ENCODE results near the gene TDRD12. TPM values are rescaled to one million over a fixed set of nuclear protein-coding genes. Genes with fewer than 3 reads are reported as not detected.

The TDRD12 gene
- total and polyA plus RNA-seq, 2 of the 13 experiments (the other 11 are each of a cell fraction or from before 2014, with no cell fraction given), result 0.03 to 0.40 TPM

DNA sequence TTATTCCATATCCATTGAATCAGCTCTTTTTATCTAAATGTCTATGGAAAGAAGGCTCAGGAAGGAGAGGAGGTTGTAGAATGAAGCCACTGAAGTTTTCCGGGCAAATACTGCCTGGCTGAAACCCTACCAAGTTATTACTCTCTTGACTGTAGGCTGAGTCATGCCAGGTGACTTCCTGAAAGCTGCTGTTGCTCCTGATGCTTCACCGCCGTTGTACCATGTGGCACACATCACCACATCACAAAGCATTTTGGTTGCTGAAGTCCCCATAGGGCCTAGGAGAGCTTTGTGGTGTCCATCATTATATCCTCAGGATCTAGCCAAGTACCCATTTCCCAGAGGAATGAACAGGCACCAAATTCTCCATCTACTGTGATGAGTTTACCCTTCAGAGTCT, 11.1 kb upstream of the TDRD12 start:
- ChIA-PET CTCF (ENCODE audit: low intra/inter-chr PET ratio, low total read pairs) (no interaction called here), POLR2A (no interaction called here)
- no peak overlapping the region for H3K4me2 ChIP-seq (ENCODE audit: low read depth, low read length)
- peaks cover 15% of the 10 kb centered on the region; the same call in 1 of the 2 replicates for H4K20me1 ChIP-seq (ENCODE audit: insufficient read depth, low read length)
- in situ Hi-C loops (cut with HindIII; ENCODE audit: extremely low pct_ligation_motif_present, low pct_unique_long_range_greater_than_20kb), result no loop called here
- H3K36me3 ChIP-seq (replicated peaks in 1 of 2; ENCODE audit: control insufficient read depth in 1 of 2, insufficient read depth in 2 of 2, low read length in 2 of 2), result peaks cover 2 to 19% of the 10 kb centered on the region in 2 experiments; a peak in 2 of 5 replicates
- H3K27me3 ChIP-seq (ENCODE audit: control insufficient read depth in 1 of 2, insufficient read depth in 2 of 2, low read length in 2 of 2), result no peaks in the 10 kb centered on the region
- no peak overlapping the region for H3K27ac ChIP-seq (ENCODE audit: extremely low read length, insufficient read depth, low read length)
- intact Hi-C loops (cut with micrococcal nuclease; ENCODE audit: unreplicated experiment), result no loop called here
- 80% methylated on average over 2 of the region's 3 CpGs for WGBS (ENCODE audit: low lambda C conversion rate)
- H3K9ac ChIP-seq (ENCODE audit: insufficient read depth, low read depth, low read length), result no peak overlapping the region
- H3K4me3 ChIP-seq (replicated peaks in 1 of 3; ENCODE audit: insufficient read depth in 1 of 3, low read depth in 2 of 3, low read length in 3 of 3), result no peak overlapping the region
- ATAC-seq, result no peak
- TF ChIP-seq ZMYM4 (CRISPR knock-in tag; IDR thresholded peaks at IDR 0.05), result no peak
- TF ChIP-seq GTF3A (CRISPR knock-in tag; conservative IDR thresholded peaks at IDR 0.05), result no peak
- TF ChIP-seq ZNF451 (CRISPR knock-in tag; IDR thresholded peaks at IDR 0.05), result no peak
- TF ChIP-seq, protein P1, sequence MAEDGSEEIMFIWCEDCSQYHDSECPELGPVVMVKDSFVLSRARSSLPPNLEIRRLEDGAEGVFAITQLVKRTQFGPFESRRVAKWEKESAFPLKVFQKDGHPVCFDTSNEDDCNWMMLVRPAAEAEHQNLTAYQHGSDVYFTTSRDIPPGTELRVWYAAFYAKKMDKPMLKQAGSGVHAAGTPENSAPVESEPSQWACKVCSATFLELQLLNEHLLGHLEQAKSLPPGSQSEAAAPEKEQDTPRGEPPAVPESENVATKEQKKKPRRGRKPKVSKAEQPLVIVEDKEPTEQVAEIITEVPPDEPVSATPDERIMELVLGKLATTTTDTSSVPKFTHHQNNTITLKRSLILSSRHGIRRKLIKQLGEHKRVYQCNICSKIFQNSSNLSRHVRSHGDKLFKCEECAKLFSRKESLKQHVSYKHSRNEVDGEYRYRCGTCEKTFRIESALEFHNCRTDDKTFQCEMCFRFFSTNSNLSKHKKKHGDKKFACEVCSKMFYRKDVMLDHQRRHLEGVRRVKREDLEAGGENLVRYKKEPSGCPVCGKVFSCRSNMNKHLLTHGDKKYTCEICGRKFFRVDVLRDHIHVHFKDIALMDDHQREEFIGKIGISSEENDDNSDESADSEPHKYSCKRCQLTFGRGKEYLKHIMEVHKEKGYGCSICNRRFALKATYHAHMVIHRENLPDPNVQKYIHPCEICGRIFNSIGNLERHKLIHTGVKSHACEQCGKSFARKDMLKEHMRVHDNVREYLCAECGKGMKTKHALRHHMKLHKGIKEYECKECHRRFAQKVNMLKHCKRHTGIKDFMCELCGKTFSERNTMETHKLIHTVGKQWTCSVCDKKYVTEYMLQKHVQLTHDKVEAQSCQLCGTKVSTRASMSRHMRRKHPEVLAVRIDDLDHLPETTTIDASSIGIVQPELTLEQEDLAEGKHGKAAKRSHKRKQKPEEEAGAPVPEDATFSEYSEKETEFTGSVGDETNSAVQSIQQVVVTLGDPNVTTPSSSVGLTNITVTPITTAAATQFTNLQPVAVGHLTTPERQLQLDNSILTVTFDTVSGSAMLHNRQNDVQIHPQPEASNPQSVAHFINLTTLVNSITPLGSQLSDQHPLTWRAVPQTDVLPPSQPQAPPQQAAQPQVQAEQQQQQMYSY (CRISPR knock-in tag; IDR thresholded peaks at IDR 0.05), result no peak
- TF ChIP-seq ZNF773 (CRISPR knock-in tag; IDR thresholded peaks at IDR 0.05; ENCODE audit: borderline replicate concordance), result no peak
- H3K9me3 ChIP-seq (ENCODE audit: low read length), result peaks cover 13% of the 10 kb centered on the region
- no peaks in the 10 kb centered on the region for H3K4me1 ChIP-seq (ENCODE audit: insufficient read depth, low read length)
- BruUV-seq (replicated peaks), result no TSS peak
- DNase-seq (ENCODE audit: low spot score), result no peak
- H3K79me2 ChIP-seq (ENCODE audit: insufficient read depth, low read length), result no peaks in the 10 kb centered on the region
- no peak for FAIRE-seq
- no peak overlapping the region for H2AFZ ChIP-seq (ENCODE audit: low read length)

DNA sequence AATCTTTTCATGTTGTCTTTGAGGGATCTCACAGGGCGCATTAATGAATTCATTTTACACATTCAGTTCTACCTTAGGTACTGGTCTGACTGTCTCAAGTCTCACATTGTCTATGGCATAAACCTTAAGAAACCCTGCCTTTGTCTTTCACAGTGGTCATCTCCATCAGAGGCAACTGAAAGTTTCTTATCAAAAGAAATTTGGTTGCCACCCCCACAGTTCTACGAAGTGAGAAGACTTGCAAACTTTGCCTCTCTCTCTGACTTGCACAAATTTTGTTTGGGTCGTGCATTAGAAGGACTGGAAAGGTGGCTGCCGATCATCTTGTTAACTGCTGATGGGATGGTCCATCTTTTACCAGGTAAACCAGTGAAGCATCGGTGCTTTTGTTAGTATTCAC, 10.5 kb upstream of the TDRD12 start:
- ATAC-seq, result no peak
- 100% methylated on average over 4 of the region's 5 CpGs for WGBS (ENCODE audit: low lambda C conversion rate)
- no peak for TF ChIP-seq NFRKB (IDR thresholded peaks at IDR 0.05)
- TF ChIP-seq ATRX (CRISPR knock-in tag; IDR thresholded peaks at IDR 0.05; ENCODE audit: borderline replicate concordance), result no peak
- no peak for TF ChIP-seq SKI (IDR thresholded peaks at IDR 0.05; ENCODE audit: partially characterized antibody)
- no peak for TF ChIP-seq ZNF333 (CRISPR knock-in tag; IDR thresholded peaks at IDR 0.05; ENCODE audit: borderline replicate concordance)
- no peak for TF ChIP-seq NR3C1 (CRISPR knock-in tag; IDR thresholded peaks at IDR 0.05)
- no peak for TF ChIP-seq SSRP1 (CRISPR knock-in tag; IDR thresholded peaks at IDR 0.05)
- TF ChIP-seq, protein P2, sequence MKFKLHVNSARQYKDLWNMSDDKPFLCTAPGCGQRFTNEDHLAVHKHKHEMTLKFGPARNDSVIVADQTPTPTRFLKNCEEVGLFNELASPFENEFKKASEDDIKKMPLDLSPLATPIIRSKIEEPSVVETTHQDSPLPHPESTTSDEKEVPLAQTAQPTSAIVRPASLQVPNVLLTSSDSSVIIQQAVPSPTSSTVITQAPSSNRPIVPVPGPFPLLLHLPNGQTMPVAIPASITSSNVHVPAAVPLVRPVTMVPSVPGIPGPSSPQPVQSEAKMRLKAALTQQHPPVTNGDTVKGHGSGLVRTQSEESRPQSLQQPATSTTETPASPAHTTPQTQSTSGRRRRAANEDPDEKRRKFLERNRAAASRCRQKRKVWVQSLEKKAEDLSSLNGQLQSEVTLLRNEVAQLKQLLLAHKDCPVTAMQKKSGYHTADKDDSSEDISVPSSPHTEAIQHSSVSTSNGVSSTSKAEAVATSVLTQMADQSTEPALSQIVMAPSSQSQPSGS (CRISPR knock-in tag; IDR thresholded peaks at IDR 0.05), result no peak
- no peak for TF ChIP-seq FLYWCH1 (CRISPR knock-in tag; IDR thresholded peaks at IDR 0.05)
- no peak for TF ChIP-seq SIX1 (CRISPR knock-in tag; IDR thresholded peaks at IDR 0.05; ENCODE audit: borderline replicate concordance)
- no peak for TF ChIP-seq SMC3 (IDR thresholded peaks at IDR 0.05; ENCODE audit: low read length)

More for the DNA sequence above, 10.5 kb upstream of the TDRD12 start:
- BruUV-seq (replicated peaks), result no TSS peak
- Histone ChIP-seq H3K79me2 (ENCODE audit: insufficient read depth, low read length) (no peaks in the 10 kb centered on the region), H4K20me1 (ENCODE audit: insufficient read depth, low read length) (peaks cover 15% of the 10 kb centered on the region; the same call in 1 of the 2 replicates), H3K9ac (ENCODE audit: insufficient read depth, low read depth, low read length) (no peak overlapping the region), H3K27ac (ENCODE audit: extremely low read length, insufficient read depth, low read length) (no peak overlapping the region), H3K4me2 (ENCODE audit: low read depth, low read length) (no peak overlapping the region), H3K4me1 (ENCODE audit: insufficient read depth, low read length) (no peaks in the 10 kb centered on the region), H3K4me3 (replicated peaks in 1 of 3; ENCODE audit: insufficient read depth in 1 of 3, low read depth in 2 of 3, low read length in 3 of 3) (no peak overlapping the region), H3K27me3 (ENCODE audit: control insufficient read depth in 1 of 2, insufficient read depth in 2 of 2, low read length in 2 of 2) (no peaks in the 10 kb centered on the region), H3K9me3 (ENCODE audit: low read length) (peaks cover 7% of the 10 kb centered on the region), H2AFZ (ENCODE audit: low read length) (no peak overlapping the region), H3K36me3 (replicated peaks in 1 of 2; ENCODE audit: control insufficient read depth in 1 of 2, insufficient read depth in 2 of 2, low read length in 2 of 2) (peaks cover 2 to 21% of the 10 kb centered on the region in 2 experiments; a peak in 2 of 5 replicates)
- intact Hi-C loops (cut with micrococcal nuclease; ENCODE audit: unreplicated experiment) (no loop called here), in situ Hi-C loops (cut with HindIII; ENCODE audit: extremely low pct_ligation_motif_present, low pct_unique_long_range_greater_than_20kb) (no loop called here)
- FAIRE-seq, result no peak
- ChIA-PET POLR2A (no interaction called here), CTCF (ENCODE audit: low intra/inter-chr PET ratio, low total read pairs) (no interaction called here)
- DNase-seq (ENCODE audit: low spot score), result no peak

Data from HepG2 (cell line).